ENCODE data around the gene USP27X.
A peak's percentile ranks its signal among the peaks of the same experiment; 100 is the strongest.

Gene USP27X

DNA sequence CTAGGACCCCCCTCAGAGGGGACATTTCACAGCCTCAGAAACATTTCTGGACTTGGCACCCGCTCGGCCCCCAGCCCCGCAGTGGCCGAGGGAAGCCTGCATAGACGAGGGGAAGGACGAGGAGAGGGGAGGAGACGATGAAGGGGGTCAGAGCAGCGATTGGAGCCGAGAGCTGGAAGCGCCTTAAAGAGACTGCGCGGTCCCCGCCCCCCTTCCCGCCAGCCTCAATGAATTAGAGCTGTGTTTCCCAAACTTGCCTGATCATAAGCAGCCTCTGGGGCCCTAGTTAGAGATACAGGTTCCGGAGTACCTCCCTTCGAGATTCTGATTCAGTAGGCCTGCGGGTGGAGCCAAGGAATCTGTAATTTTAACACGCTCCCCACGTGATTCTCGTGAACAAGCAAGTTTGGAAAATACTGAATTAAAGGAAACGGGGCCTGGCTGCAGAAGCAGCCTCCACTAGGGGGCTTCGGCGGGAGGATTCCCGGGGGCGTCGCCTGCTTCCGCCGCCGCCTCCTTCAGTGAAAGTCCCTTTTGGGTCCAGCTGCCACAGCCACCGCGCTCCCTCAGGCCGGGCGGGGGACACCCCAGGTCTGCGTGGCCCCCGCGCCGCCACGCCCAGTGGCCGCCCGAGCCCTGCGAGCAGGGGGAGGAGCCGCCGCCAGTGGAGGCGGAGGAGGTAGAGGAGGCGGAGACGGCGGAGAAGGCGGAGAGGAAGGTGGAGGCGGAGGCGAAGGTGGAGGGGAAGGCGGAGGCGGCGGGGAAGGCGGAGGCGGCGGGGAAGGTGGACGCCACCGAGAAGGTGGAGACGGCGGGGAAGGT, at the start of gene USP27X:
TSS of gene USP27X (plus strand) at position 651 of the 822 bp plus-strand sequence. CDS start 824 bp downstream, outside the sequence.
- DNase-seq (ENCODE audit: low spot score): peak; percentile 63

DNA sequence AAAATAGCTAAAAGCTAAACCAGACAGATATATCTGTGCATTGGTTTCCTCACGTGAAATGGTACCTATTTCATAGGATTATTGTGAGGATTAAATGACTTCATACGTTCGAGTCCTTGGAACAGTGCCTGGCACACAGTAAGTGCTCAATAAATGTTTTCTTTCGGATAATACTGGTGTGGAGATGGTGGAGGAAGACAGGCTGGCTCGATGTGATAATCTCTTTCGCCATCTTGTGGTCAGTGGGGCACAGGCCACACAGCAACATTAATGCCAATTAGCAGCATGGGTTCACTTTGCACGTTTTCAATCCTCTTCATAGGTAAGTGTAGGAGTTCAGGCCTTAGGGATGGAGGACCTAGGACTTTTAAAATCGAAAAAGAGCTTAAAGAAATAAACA, 40.9 kb upstream of the USP27X start:
- peak; percentile 54 for DNase-seq (ENCODE audit: low spot score)

DNA sequence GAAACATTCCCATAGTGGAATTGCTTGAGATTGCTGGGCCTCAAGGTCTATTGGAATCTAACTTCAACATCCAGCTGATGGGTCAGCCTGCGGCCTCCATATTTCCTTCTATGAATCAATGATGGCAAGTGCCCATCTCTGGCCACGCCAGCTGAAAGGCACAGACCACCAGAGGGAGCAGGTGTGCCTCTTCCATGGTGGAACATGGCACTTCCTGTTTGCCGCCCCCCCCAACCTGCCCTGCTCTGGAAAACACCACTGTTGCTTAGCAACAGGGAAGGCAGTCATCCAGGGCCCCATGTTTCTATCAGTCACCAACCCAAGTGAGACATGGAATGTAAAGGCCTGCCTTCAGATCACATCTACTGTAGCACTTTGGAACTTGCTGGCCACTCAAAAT, 38.6 kb upstream of the USP27X start:
- DNase-seq (ENCODE audit: low spot score): peak; percentile 11

DNA sequence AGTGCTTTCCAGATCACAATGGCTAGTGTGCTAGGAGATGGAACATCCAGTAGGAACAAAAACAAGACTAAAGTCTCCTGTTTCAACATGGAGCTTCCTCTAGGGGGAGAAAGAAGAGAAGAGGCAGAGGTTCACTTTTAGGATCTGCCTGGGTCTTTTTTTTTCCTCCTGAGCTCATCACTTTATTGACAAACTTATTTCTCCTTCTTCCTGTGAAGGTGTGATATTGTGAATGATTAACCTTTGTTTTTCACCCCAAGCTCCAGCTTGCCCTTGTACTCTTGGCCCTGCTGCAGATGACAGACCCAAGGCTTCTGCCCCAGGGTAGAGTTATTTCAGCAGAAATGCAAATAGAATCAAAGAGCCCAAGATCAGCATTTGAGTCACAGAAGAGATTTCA, 36.7 kb upstream of the USP27X start:
- DNase-seq (ENCODE audit: low spot score): no peak

DNA sequence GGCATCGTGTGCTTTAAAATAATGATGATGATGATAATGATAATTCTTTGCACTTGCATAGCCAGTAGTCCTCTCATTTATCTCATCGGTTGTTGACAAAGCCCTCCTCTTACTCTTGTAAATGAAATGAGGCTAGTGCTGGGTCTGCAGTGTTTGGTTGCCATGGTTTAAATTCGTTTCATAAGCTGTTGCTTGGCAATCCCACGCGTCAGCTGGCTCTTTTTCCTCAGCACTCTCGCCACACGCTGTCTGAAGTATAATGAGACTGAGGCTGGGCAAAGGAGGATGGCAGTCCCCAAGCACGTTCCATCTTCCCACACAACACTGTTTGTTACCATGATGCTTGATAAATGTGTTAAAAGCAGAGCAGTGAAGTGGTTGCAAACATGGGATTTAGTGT, 34.7 kb upstream of the USP27X start:
- DNase-seq (ENCODE audit: low spot score): no peak

DNA sequence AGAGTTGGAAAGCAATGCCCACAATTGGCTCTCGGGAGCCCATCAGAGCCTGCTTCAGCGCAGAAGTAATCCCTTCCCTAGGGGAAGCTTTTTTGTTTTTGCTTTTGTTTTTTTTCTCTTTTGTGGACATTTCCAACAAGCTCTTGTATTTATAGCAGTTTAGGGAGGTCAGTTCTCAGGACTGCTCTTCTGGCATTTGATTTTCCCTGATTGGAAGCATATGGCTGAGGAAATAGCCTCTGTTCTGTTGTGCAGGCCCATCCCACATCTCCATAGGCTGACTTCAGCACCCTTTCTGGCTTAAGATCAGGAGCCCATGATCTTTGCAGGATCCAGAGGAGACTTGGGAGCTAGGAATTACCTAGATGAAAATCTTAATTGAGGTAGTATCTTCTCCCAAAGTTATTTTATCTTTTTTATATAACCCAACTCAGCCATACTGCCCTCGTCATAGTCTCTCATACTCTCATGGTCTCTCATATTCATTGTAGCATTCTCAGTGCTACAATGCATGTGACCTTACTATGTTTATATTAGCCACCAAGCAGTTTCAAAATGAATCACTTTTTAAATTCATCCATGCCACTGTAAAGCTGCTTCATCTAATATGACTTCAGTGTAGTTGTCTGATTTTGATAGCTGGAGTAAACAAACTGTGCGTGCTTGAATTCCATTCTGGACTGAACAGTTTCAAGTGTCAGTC, 33.4 kb upstream of the USP27X start:
- DNase-seq (ENCODE audit: low spot score): no peak

DNA sequence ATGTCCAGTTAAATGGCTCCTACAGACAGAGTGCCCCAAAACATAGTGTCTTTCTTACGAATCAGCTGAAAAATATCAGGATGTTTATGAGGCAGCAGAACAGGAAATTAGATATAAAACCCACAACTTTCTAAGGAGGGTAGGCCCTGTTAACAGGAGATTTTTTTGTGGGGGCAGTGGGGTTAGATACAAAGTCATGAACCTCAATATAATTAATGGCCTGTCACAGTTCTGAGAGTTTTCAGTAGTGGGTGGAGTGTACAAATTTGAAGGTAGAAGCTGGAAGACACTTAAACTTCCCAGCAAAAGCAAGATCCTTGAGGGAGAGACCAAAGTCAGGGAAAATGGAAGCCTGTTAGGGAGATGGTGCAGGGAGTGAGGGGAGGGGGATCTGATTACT, 32.8 kb upstream of the USP27X start:
- DNase-seq (ENCODE audit: low spot score): no peak

DNA sequence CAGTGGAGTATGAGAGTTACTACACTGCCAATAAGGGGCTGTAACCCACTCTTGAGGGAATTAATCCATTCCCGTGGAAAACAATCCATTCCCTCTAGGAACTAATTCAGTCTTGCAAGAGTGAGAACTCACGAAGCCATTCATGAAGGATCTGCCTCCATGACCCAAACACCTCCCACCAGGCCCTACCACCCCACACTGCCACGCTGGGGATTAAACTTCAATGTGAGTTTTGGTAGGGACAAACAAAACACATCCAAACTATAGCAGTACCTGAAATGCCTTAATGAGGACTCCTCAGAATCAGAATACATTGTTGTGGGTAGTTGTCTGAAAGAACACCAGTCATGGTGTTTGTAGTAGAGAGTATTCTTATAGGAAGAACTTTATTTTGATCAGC, 31.0 kb upstream of the USP27X start:
- DNase-seq (ENCODE audit: low spot score): no peak

DNA sequence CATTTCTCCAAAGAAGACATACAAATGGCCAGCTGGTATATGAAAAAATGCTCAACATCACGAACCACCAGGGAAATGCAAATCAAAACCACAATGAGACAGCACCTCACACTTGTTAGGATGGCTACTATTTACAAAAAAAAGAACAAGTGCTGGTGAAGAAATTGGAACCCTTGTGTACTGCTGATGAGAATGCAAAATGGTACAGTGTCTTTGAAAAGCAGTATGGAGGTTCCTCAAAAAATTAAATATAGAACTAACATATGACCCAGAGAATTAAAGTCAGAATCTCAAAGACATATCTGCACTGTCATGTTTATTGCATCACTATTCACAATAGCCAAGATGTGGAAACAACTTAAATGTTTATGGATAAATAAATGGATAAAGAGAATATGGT, 29.3 kb upstream of the USP27X start:
- no peak for DNase-seq (ENCODE audit: low spot score)

DNA sequence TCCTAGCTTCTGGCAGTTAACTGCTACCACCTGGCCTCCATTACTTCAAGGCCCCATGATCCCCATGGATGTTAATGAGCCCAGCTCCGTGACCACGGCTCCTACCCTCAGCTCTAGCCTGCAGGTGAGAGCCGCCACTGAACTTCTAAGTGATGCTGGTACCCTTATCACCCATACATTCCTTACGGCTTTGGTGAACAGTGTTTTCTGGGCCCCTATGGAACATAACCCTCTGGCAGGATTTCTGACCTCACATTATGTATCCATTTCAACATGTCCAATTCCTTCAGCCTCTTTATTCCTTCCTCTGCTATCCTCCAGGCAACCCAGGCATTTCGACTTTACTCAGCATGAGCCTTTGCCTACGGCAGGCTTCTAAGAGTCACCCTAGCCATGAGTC, 25.6 kb upstream of the USP27X start:
- DNase-seq (ENCODE audit: low spot score): no peak

DNA sequence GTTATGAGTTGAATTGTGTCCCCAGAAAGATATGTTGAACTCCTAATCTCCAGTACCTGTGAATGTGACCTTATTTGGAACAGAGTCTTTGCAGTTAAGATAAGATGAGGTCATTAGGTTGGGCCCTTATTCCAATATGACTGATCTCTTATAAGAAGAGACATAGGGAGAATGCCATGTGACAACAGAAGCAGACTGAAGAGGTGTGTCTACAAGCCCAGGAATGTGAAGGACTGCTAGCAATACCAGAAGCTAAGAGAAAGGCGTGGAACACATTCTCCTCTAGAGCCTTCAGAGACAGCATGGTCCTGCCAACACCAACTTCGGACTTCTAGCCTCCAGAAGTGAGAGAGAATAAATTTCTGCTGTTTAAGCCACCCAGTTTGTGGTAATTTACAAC, 22.5 kb upstream of the USP27X start:
- DNase-seq (ENCODE audit: low spot score): no peak

DNA sequence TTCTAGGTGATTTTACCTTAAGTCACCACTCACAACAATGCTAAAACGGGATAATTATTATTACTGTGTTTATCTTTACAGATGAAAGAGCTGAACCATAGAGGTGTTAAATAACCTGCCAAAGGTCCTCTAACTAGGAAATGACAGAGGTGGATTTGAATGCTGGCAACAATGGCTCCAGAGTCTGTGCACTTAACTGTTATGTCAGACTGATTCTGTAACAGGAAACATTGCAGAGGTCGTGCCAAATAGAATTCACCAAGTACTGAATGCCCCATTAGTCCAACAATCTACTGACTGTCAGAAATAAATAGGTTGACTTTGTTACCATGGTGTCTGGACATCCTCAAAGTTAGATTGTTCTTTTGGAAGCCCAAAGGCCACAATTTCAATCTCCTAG, 20.9 kb upstream of the USP27X start:
- DNase-seq (ENCODE audit: low spot score): no peak

DNA sequence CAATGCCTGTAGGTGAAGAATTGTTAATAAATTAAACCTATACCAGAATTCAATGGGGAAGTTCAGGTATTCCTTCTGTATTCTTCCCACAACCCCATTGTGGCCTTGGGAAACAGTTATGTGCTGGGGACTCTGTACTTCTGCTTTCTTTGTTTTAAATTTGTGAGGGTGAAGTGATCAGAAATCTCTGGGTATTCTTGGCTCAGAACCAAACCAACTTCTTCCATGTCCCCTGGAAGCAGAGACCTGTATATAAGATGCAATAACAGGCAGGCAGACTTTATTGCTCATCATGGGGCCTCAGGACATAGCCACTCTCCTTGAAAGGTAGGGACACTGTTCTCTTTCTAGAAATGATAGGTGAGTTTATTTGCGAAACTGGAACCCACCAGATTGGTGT, 19.8 kb upstream of the USP27X start:
- no peak for DNase-seq (ENCODE audit: low spot score)

DNA sequence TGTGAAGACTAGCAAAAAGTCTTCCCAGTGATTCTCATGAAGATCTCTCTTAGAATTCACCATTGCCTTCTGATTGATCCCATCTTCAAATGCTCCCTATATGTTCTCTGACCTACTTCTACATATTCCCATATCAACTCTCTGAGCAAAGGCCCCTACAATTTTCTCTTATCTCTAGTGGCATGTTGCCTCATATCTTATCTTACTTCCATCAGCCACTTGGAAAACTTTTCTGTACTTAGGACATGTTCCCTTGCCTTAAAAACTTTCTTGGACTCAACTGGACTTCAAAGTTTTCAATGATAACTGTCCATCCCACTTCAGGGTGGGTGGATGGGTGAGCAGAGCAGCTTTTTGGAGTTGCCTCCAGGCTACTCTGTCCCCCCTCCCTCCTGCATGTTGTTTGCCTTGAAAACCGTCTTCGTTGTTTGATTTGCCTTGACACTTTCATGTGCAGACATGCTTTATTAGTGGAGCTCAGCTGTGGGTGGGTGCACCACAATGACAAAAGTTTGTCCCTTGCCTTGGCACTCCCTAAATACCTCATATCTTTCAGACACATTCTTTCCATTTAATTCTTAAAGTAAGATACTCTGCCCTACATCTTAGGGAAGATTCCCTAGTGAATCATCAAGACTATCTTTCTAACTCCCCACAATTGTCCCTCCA, 18.3 kb upstream of the USP27X start:
- DNase-seq (ENCODE audit: low spot score): no peak

DNA sequence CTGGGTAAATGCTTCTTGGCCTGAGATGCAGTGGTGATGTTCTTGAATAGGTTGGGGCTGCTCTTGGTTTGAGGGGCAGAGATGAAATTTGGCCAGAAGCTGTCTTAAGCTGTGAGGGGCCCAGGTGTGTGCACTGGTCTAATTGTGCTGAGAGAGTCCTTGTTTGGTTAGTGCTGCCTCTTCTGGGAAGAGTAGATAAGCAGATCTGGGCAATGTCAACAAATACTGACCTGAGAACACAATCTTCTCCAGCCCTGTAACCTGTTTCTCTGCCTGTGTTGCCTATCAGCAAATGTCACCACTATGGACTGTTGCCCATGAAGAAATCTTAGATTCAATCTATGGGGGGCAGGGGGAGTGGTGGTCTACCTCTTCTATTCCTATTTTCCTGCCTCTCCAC, 17.2 kb upstream of the USP27X start:
- no peak for DNase-seq (ENCODE audit: low spot score)

DNA sequence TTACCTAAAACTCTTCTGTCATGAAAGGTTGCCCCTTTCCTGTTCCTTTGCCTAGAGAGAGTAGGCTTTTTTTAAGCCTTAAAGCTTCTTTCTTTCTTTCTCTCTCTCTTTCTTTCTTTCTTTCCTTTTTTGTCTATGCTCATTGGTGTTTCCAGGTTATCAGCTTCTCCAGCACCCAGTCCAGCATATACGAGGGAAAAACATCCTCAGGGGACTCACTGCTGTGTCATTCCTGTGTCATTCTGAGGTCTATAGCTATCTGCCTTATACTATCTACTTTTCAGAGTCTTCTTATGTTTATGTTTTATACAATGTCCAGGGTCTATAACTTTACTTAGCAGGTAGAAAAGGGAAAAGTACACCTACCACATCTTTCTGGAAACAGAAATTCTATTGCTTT, 10.5 kb upstream of the USP27X start:
- no peak for DNase-seq (ENCODE audit: low spot score)

DNA sequence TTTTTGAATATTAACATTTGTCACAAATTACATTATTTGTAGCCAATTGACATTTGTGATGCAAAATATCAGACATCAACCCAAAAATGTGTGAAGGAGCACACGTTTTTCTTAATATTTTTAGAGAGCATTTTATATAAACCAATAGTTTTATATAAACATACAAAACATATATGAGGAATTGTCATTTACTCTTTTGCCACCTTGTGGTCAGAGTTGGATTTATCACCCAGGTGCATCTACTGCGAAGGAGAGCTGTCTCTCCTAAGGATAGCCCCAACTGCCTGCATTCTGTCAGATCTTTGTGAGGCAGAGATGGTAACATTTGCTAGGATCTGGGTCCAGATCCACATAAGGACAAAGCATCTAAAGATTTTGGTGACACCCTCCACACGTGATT, 2.5 kb upstream of the USP27X start:
- DNase-seq (ENCODE audit: low spot score): peak; percentile 41

DNA sequence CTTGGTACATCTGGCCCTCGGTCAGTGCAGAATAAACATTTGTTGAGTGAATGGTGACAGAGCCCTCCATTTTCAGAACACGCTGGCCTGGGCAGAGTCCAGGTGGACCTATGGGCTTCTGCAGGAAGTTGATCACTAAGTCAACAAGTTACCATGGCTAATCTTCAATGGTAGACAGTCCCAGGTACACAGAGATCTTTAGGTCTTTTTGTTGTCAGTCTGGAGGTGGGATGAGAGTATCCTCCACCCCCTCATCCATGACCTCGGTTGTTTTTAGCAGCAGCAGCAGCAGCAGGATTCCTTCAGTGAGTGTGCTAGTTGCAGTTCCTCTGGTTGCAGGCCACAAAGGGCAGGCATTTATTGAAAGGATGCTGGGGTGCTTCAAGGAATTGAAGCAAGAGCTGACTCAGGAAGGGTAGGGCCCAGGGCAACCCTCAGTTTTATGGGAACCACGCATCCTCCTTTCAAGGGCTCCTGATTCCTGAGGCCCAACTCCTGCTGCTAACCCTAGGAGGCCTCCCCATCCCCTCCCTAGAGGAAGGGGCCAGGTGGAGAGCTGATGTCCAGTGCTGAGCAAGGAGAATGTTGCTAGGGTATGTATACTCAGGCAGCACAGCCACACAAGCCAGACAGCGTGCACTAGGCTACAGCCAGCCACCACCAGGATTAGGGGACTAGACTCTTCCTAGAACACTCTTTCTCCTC, 1.7 kb upstream of the USP27X start:
- DNase-seq (ENCODE audit: low spot score): no peak

DNA sequence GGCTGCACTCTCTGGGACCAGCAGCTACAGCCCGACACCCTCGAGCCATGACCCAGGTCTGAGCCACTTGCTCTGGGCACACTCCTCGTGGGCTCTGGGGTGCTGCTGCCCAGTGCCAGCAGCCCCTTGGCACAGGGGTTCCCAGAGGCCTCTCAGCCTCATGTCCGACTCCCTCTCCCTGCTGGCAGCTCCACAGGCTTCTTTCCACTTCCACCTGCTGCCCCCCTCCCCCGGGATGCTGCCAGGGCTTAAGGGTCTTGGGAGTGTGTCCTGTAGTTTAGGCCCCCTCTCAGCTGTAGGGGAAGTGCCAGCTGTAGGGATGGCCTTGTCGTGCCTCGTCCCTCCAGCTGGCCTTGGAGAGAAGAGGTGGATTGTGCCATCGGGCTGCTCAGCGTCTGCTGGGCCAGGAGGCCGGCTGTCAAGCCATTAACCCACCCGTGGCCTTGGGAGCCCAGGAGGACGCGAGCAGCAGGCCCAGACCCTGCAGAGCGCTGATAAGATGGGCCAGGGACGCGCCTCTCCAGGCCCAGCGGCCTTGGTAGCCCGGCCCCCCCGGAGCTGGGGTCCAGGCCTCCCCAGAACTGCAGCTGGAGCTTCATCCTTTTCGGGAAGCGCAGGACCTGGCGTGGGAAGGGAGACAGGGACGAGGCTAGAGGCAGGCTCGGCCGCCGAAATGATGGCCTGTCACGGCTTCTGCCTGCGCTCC, 1.0 kb upstream of the USP27X start:
- no peak for DNase-seq (ENCODE audit: low spot score)

DNA sequence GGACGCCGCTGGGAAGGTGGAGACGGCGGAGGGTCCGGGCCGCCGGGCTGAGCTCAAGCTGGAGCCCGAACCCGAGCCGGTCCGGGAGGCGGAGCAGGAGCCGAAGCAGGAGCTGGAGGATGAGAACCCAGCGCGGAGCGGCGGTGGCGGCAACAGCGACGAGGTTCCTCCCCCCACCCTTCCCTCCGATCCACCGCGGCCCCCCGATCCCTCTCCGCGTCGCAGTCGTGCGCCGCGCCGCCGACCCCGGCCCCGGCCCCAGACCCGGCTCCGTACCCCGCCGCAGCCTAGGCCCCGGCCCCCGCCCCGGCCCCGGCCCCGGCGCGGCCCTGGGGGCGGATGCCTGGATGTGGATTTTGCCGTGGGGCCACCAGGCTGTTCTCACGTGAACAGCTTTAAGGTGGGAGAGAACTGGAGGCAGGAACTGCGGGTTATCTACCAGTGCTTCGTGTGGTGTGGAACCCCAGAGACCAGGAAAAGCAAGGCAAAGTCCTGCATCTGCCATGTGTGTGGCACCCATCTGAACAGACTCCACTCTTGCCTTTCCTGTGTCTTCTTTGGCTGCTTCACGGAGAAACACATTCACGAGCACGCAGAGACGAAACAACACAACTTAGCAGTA, 483 bp downstream of the USP27X start:
- DNase-seq (ENCODE audit: low spot score): no peak

DNA sequence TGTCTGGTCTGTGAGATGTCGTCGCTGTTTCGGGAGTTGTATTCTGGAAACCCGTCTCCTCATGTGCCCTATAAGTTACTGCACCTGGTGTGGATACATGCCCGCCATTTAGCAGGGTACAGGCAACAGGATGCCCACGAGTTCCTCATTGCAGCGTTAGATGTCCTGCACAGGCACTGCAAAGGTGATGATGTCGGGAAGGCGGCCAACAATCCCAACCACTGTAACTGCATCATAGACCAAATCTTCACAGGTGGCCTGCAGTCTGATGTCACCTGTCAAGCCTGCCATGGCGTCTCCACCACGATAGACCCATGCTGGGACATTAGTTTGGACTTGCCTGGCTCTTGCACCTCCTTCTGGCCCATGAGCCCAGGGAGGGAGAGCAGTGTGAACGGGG, 1.4 kb downstream of the USP27X start:
- DNase-seq (ENCODE audit: low spot score): no peak

All from AG08395 (cell line).